IMR-90 (cell line): Measurements from ENCODE around the gene LY86. TPM values are rescaled to one million over a fixed set of nuclear protein-coding genes. Genes with fewer than 3 reads are reported as not detected.

Experiments
- ATAC-seq: fragments of 200-7000 bp; cut with Tn5 transposase; 2 replicates; pipeline ENCODE4 v1.9.1; 2020; ENCODE audit warnings: low read depth, mild to moderate bottlenecking, moderate library complexity
- BruUV-seq: library from RNA; stranded (reverse); fragments of 400-500 nt; replicated peaks from 2 replicates; lab custom pipeline; 2021; lab: Mats Ljungman, UMichigan
- CTCF ChIA-PET: fragments of 300-600 bp; formaldehyde crosslinking; extraction: SDS; loops from one replicate; lab custom pipeline; 2021; ENCODE audit warnings: antibody characterized with exemption; lab: Yijun Ruan, JAX
- POLR2A ChIA-PET: fragments of 300-600 bp; sonication (Branson Sonifier 250); formaldehyde crosslinking; loops from one replicate; lab custom pipeline; 2022; ENCODE audit warnings: antibody characterized with exemption; ENCODE audit not compliant: unreplicated experiment; lab: Charles Lee
- DNase-seq: peaks from one replicate; pipeline ENCODE4 v3.0.0; 2013
- H2AFZ ChIP-seq: replicated peaks from 2 replicates; pipeline ENCODE3; 2013; ENCODE audit warnings: low read length, mild to moderate bottlenecking; ENCODE audit not compliant: poor library complexity
- H2AK5ac ChIP-seq: 2 replicates; pipeline ENCODE4 v1.6.1; 2013; ENCODE audit warnings: low read depth, low read length, inconsistent platforms
- H2AK9ac ChIP-seq: replicated peaks from 2 replicates; pipeline ENCODE3; 2013; ENCODE audit warnings: mild to moderate bottlenecking, low read depth, low read length, moderate library complexity; ENCODE audit not compliant: poor library complexity
- H2BK120ac ChIP-seq: 2 replicates; pipeline ENCODE4 v1.6.1; 2013; ENCODE audit warnings: low read depth, low read length, inconsistent platforms
- H2BK15ac ChIP-seq: 3 replicates; pipeline ENCODE4 v1.6.1; 2013; ENCODE audit warnings: low read depth, low read length, inconsistent platforms
- H2BK20ac ChIP-seq: 2 replicates; pipeline ENCODE4 v1.6.1; 2013; ENCODE audit warnings: low read depth, mild to moderate bottlenecking, inconsistent platforms, low read length, moderate library complexity
- H2BK5ac ChIP-seq: 2 replicates; pipeline ENCODE4 v1.6.1; 2013; ENCODE audit warnings: mild to moderate bottlenecking, low read depth, low read length, inconsistent platforms; ENCODE audit not compliant: poor library complexity, severe bottlenecking
- H3K14ac ChIP-seq: replicated peaks from 2 replicates; pipeline ENCODE4 v1.6.1; 2013; ENCODE audit warnings: low read depth, low read length, inconsistent platforms
- H3K18ac ChIP-seq: 2 replicates; pipeline ENCODE4 v1.6.1; 2013; ENCODE audit warnings: low read depth, low read length, control low read depth
- H3K23ac ChIP-seq: 2 replicates; pipeline ENCODE4 v1.6.1; 2013; ENCODE audit warnings: low read depth, low read length, inconsistent platforms
- H3K27ac ChIP-seq: 2 replicates; pipeline ENCODE4 v1.5.1; 2013; ENCODE audit warnings: mild to moderate bottlenecking, control low read depth, low read length; ENCODE audit not compliant: insufficient read depth
- H3K27me3 ChIP-seq: 2 replicates; pipeline ENCODE4 v1.6.1; 2013; ENCODE audit warnings: low read length; ENCODE audit not compliant: control insufficient read depth, insufficient read depth
- H3K36me3 ChIP-seq: 2 replicates; pipeline ENCODE4 v1.6.1; 2013; ENCODE audit warnings: low read length, mixed read lengths; ENCODE audit not compliant: control insufficient read depth, insufficient read depth
- H3K4ac ChIP-seq: 2 replicates; pipeline ENCODE4 v1.6.1; 2013; ENCODE audit warnings: low read depth, low read length, inconsistent platforms
- H3K4me1 ChIP-seq: 2 replicates; pipeline ENCODE4 v1.6.1; 2013; ENCODE audit warnings: low read length, mixed read lengths; ENCODE audit not compliant: control insufficient read depth, insufficient read depth
- H3K4me2 ChIP-seq: 2 replicates; pipeline ENCODE4 v1.6.1; 2013; ENCODE audit warnings: low read depth, mild to moderate bottlenecking, control low read depth, low read length, moderate library complexity
- H3K4me3 ChIP-seq: 2 replicates; pipeline ENCODE4 v1.5.1; 2013; ENCODE audit warnings: low read depth, mild to moderate bottlenecking, control low read depth, low read length, moderate library complexity; ENCODE audit not compliant: insufficient read depth
- H3K56ac ChIP-seq: 2 replicates; pipeline ENCODE4 v1.6.1; 2013; ENCODE audit warnings: low read length, inconsistent platforms; ENCODE audit not compliant: insufficient read depth; ENCODE audit errors: extremely low read depth
- H3K79me1 ChIP-seq, 2 experiments: 2 replicates each; pipeline ENCODE4 v1.6.1; 2013; ENCODE audit warnings: low read length in 2 of 2, inconsistent platforms in 1 of 2, low read depth in 1 of 2
- H3K9ac ChIP-seq: 2 replicates; pipeline ENCODE4 v1.6.1; 2013; ENCODE audit warnings: low read depth, low read length, control low read depth
- H3K9me1 ChIP-seq: 2 replicates; pipeline ENCODE4 v1.6.1; 2013; ENCODE audit warnings: low read length, inconsistent platforms; ENCODE audit not compliant: insufficient read depth
- H3K9me3 ChIP-seq: 2 replicates; pipeline ENCODE4 v1.6.1; 2013; ENCODE audit warnings: low read length; ENCODE audit not compliant: control insufficient read depth, insufficient read depth
- H4K20me1 ChIP-seq: 2 replicates; pipeline ENCODE4 v1.6.1; 2013; ENCODE audit warnings: low read length, inconsistent platforms; ENCODE audit not compliant: insufficient read depth
- H4K5ac ChIP-seq: 2 replicates; pipeline ENCODE4 v1.6.1; 2013; ENCODE audit warnings: mild to moderate bottlenecking, low read depth, low read length, control low read depth
- H4K8ac ChIP-seq, 2 experiments: 2 replicates each; pipeline ENCODE4 v1.6.1; 2013; ENCODE audit warnings: low read depth in 2 of 2, low read length in 2 of 2, control low read depth in 1 of 2, inconsistent platforms in 1 of 2
- H4K91ac ChIP-seq: 2 replicates; pipeline ENCODE4 v1.6.1; 2013; ENCODE audit warnings: low read depth, low read length, inconsistent platforms; ENCODE audit not compliant: insufficient read depth
- CTCF ChIP-seq: conservative IDR thresholded peaks from 2 replicates; pipeline ENCODE4 v1.5.1; 2012; ENCODE audit warnings: mild to moderate bottlenecking, low read depth, low read length, improper control_type of control experiment
- FOS ChIP-seq: fragments of 150-350 bp; IDR thresholded peaks from 2 replicates; pipeline ENCODE4 v1.6.1; 2016; ENCODE audit warnings: low read depth, low read length
- MAFK ChIP-seq: IDR thresholded peaks from 2 replicates; pipeline ENCODE4 v1.6.1; 2012; ENCODE audit warnings: low read depth, low read length, improper control_type of control experiment
- MAZ ChIP-seq: IDR thresholded peaks from 2 replicates; pipeline ENCODE4 v1.6.1; 2012; ENCODE audit warnings: low read depth, mild to moderate bottlenecking, low read length, improper control_type of control experiment, moderate library complexity, borderline replicate concordance
- WGBS, 2 experiments: methylation state at CpG; one replicate each; pipeline versions ENCODE4 v1.1.5 to v1.1.7; 2013; ENCODE audit warnings: missing lambda C conversion rate in 2 of 2; ENCODE audit not compliant: insufficient read length in 1 of 2; ENCODE audit errors: extremely low coverage in 2 of 2; 5-methylcytosine and 5-hydroxymethylcytosine counted together
- dilution Hi-C: fragments of 300-500 bp; cut with HindIII; formaldehyde crosslinking; loops from one replicate; pipeline ENCODE4 v1.14.3; 2018; ENCODE audit warnings: low sequenced_read_pairs; ENCODE audit not compliant: unreplicated experiment
- in situ Hi-C: fragments of 300-500 bp; cut with MboI; formaldehyde crosslinking; loops from 3 replicates; pipeline ENCODE4 v1.14.3; 2019; ENCODE audit warnings: low sequenced_read_pairs, inconsistent platforms, mixed read lengths
- intact Hi-C: fragments of 100-400 bp; cut with micrococcal nuclease; formaldehyde crosslinking; loops from 2 replicates; pipeline ENCODE4 v1.10.0; 2022
- polyA plus RNA-seq, 3 experiments: library from polyadenylated mRNA; depleted of rRNA; stranded (reverse); fragments of >200 nt; gene quantifications; 2 replicates each; pipeline ENCODE4 v1.2.3, GENCODE V29; 2012; ENCODE audit warnings: low replicate concordance in 1 of 3
- total RNA-seq: library from RNA; depleted of rRNA; stranded (reverse); fragments of >200 nt; gene quantifications from 2 replicates; pipeline ENCODE4 v1.2.3, GENCODE V29; 2012

LY86 gene
- total and polyA plus RNA-seq, 2 of the 4 experiments (the other 2 are of a cell fraction): not detected

DNA sequence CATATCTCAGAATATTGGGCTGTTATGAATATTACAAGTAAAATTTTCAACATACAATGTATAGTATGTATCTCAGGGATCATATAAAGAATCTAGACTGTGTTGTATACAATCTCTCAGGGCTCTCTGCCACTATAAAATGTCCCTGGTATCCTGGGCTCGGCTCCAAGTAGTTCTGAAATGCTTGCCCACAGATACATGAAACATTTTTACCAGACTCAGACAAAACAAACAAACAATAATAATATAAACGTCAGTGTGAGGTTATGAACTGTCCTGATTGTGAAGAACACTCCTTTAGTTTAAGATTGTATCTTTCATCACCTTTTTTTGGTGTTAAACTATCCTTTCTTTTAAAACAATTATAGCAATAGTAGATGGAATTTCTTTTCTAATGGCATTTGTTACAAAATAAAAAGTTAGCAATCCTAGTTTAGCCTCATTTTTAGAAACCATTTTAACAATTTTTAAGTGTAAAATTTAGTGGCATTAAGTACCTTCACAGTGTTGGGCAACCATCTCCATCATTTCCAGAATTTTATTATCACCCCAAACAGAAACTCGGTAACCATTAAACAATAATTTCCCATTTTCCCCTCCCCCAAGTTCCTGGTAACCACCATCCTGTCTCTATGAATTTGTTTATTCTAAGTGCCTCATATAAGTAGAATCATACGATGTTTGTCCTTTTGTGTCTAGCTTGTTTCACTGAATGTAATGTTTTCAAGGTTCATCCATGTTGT, 17.4 kb upstream of the LY86 start:
- Histone ChIP-seq H3K14ac (no peak overlapping the region), H3K9me1 (no peaks in the 10 kb centered on the region), H4K91ac (no peak overlapping the region), H3K4me2 (no peak overlapping the region), H2BK120ac (no peak overlapping the region), H3K4ac (no peak overlapping the region), H2BK5ac (no peak overlapping the region), H3K4me3 (no peak overlapping the region), H2AFZ (no peak overlapping the region), H3K18ac (no peak overlapping the region), H3K27ac (no peak overlapping the region), H3K4me1 (no peaks in the 10 kb centered on the region), H2BK15ac (no peak overlapping the region), H3K27me3 (no peaks in the 10 kb centered on the region), H3K9ac (no peak overlapping the region), H2AK5ac (no peak overlapping the region), H3K56ac (no peak overlapping the region), H4K20me1 (no peaks in the 10 kb centered on the region), H2AK9ac (no peak overlapping the region), H4K8ac (no peak overlapping the region), H3K23ac (no peak overlapping the region), H3K36me3 (no peaks in the 10 kb centered on the region), H2BK20ac (no peak overlapping the region), H3K9me3 (no peaks in the 10 kb centered on the region), H4K5ac (no peak overlapping the region), H3K79me1 (no peaks in the 10 kb centered on the region)
- ATAC-seq: no peak
- ChIA-PET CTCF (no interaction called here), POLR2A (no interaction called here)
- no TSS peak for BruUV-seq
- in situ Hi-C loops (no loop called here), dilution Hi-C loops (no loop called here), intact Hi-C loops (no loop called here)
- no CpG with 5 or more reads among the region's 4 CpGs for WGBS, 2 experiments
- DNase-seq: no peak
- no peak for TF ChIP-seq MAZ
- TF ChIP-seq MAFK: no peak
- no peak for TF ChIP-seq CTCF
- TF ChIP-seq FOS: no peak
